GM18858 (cell line): Measurements from ENCODE around the gene GPATCH8.

Experiments
- ATAC-seq: cut with Tn5 transposase; IDR thresholded peaks from one replicate; pipeline ENCODE4 v1.9.1; 2021; ENCODE audit not compliant: unreplicated experiment

The GPATCH8 gene

GRCh38 chr17:44359006-44359405 is 144.2 kb downstream of the GPATCH8 start:
- ATAC-seq = no peak

GRCh38 chr17:44358066-44358465 is 145.1 kb downstream of the GPATCH8 start:
- ATAC-seq = no peak

- ATAC-seq = no peak
These were observed 147.0 kb downstream of the GPATCH8 start for GRCh38 chr17:44356241-44356640.

- no peak for ATAC-seq
These were observed 147.5 kb downstream of the GPATCH8 start for GRCh38 chr17:44355642-44356099.

GRCh38 chr17:44354582-44355561 is 148.3 kb downstream of the GPATCH8 start:
- ATAC-seq = no peak

- ATAC-seq = no peak
These were observed 149.4 kb downstream of the GPATCH8 start for GRCh38 chr17:44353672-44354331.

- no peak for ATAC-seq
These were observed 150.2 kb downstream of the GPATCH8 start for GRCh38 chr17:44352828-44353671.

GRCh38 chr17:44351961-44352827 is 151.0 kb downstream of the GPATCH8 start:
- ATAC-seq = no peak

- no peak for ATAC-seq
These were observed 151.7 kb downstream of the GPATCH8 start for GRCh38 chr17:44351464-44351863.

- ATAC-seq = no peak
These were observed 152.4 kb downstream of the GPATCH8 start for GRCh38 chr17:44350733-44351226.

- ATAC-seq = no peak
These were observed 153.6 kb downstream of the GPATCH8 start for GRCh38 chr17:44349553-44350070.

- ATAC-seq = no peak
These were observed 154.2 kb downstream of the GPATCH8 start for GRCh38 chr17:44348988-44349364.

- no peak for ATAC-seq
These were observed 154.8 kb downstream of the GPATCH8 start for GRCh38 chr17:44348234-44348987.
